HepG2 (cell line): Measurements from ENCODE around the gene CBX2. TPM values are rescaled to one million over a fixed set of nuclear protein-coding genes. Genes with fewer than 3 reads are reported as not detected.

Source experiments
- ATAD3A ChIP-seq: sonication (generic); formaldehyde crosslinking; IDR thresholded peaks from 2 replicates; pipeline ENCODE4 v1.4.0; 2020; ENCODE audit warnings: missing genetic modification reagents
- ATF3 ChIP-seq: sonication (generic); formaldehyde crosslinking; IDR thresholded peaks from 2 replicates; pipeline ENCODE4 v1.4.0; 2020; ENCODE audit warnings: missing genetic modification reagents
- CERS6 ChIP-seq: sonication (generic); formaldehyde crosslinking; IDR thresholded peaks from 2 replicates; pipeline ENCODE4 v1.5.0; 2020; ENCODE audit warnings: missing genetic modification reagents
- ETV6 ChIP-seq: sonication (generic); formaldehyde crosslinking; conservative IDR thresholded peaks from 2 replicates; pipeline ENCODE4 v1.4.0; 2020; ENCODE audit warnings: missing genetic modification reagents
- GABPB1 ChIP-seq: IDR thresholded peaks from 2 replicates; pipeline ENCODE4 v1.6.1; 2016; ENCODE audit warnings: mild to moderate bottlenecking, missing genetic modification reagents, moderate library complexity, missing compliant biosample characterization
- GPBP1L1 ChIP-seq: sonication (generic); formaldehyde crosslinking; IDR thresholded peaks from 2 replicates; pipeline ENCODE4 v1.5.0; 2020; ENCODE audit warnings: mild to moderate bottlenecking, missing genetic modification reagents
- MNT ChIP-seq: fragments of 450-650 bp; IDR thresholded peaks from 2 replicates; pipeline ENCODE4 v1.6.1; 2016
- MXD4 ChIP-seq: IDR thresholded peaks from 2 replicates; pipeline ENCODE4 v1.6.1; 2016; ENCODE audit warnings: mild to moderate bottlenecking, missing biosample characterization, missing genetic modification reagents
- RFX3 ChIP-seq: IDR thresholded peaks from 2 replicates; pipeline ENCODE4 v1.6.1; 2016; ENCODE audit warnings: missing biosample characterization, missing genetic modification reagents
- SMC3 ChIP-seq: IDR thresholded peaks from 2 replicates; pipeline ENCODE4 v1.6.1; 2011; ENCODE audit warnings: low read length, improper control_type of control experiment
- THAP9 ChIP-seq: sonication (generic); formaldehyde crosslinking; IDR thresholded peaks from 2 replicates; pipeline ENCODE4; 2020; ENCODE audit warnings: missing genetic modification reagents, mild to moderate bottlenecking, borderline replicate concordance
- WIZ ChIP-seq: sonication (generic); formaldehyde crosslinking; IDR thresholded peaks from 2 replicates; pipeline ENCODE4 v1.5.1; 2020; ENCODE audit warnings: mild to moderate bottlenecking, missing genetic modification reagents
- ZNF232 ChIP-seq: sonication (generic); formaldehyde crosslinking; IDR thresholded peaks from 2 replicates; pipeline ENCODE4 v1.4.0; 2020; ENCODE audit warnings: missing genetic modification reagents, borderline replicate concordance
- ZNF296 ChIP-seq: sonication (generic); formaldehyde crosslinking; conservative IDR thresholded peaks from 2 replicates; pipeline ENCODE4 v1.5.0; 2020; ENCODE audit warnings: mild to moderate bottlenecking, missing genetic modification reagents
- ZNF446 ChIP-seq: sonication (generic); formaldehyde crosslinking; IDR thresholded peaks from 2 replicates; pipeline ENCODE4 v1.5.0; 2020; ENCODE audit warnings: mild to moderate bottlenecking, missing genetic modification reagents
- ZNF556 ChIP-seq: sonication (generic); formaldehyde crosslinking; IDR thresholded peaks from 2 replicates; pipeline ENCODE4 v1.4.0; 2020; ENCODE audit warnings: mild to moderate bottlenecking, missing genetic modification reagents, borderline replicate concordance
- ZNF674 ChIP-seq: sonication (generic); formaldehyde crosslinking; IDR thresholded peaks from 2 replicates; pipeline ENCODE4 v1.5.0; 2020; ENCODE audit warnings: low read depth, mild to moderate bottlenecking, missing genetic modification reagents
- ZSCAN9 ChIP-seq: IDR thresholded peaks from 2 replicates; pipeline ENCODE4 v1.6.1; 2016; ENCODE audit warnings: borderline replicate concordance
- polyA plus RNA-seq, 8 experiments: library from polyadenylated mRNA; depleted of rRNA in 3 of 8; stranded (reverse) in 7 of 8; unstranded in 1 of 8; fragments of >200 nt; fragmentation: Illumina TruSeq in 4 of 8; extraction: Trizol in 4 of 8; gene quantifications; 2 replicates each; pipeline versions ENCODE4 v1.2.1 to v1.2.3, GENCODE V29; 2011 to 2016; ENCODE audit warnings: low read depth in 4 of 8, missing spikeins in 1 of 8, mixed read lengths in 1 of 8; ENCODE audit not compliant: insufficient read depth in 1 of 8
- total RNA-seq, 5 experiments: library from RNA; depleted of rRNA; stranded (reverse); fragments of >200 nt; fragmentation: Illumina TruSeq; extraction: Trizol; gene quantifications; 2 replicates each; pipeline ENCODE4 v1.2.3, GENCODE V29; 2016; ENCODE audit warnings: low read depth in 1 of 5
- TF ChIP-seq, protein P1 (sequence below): sonication (generic); formaldehyde crosslinking; IDR thresholded peaks from 2 replicates; pipeline ENCODE4 v1.8.1; 2023; ENCODE audit warnings: missing genetic modification reagents, inconsistent platforms, borderline replicate concordance
- TF ChIP-seq, protein P2 (sequence below): sonication (generic); formaldehyde crosslinking; IDR thresholded peaks from 2 replicates; pipeline ENCODE4 v1.5.0; 2020; ENCODE audit warnings: mild to moderate bottlenecking, low read depth, missing genetic modification reagents, borderline replicate concordance

CBX2 gene
- total and polyA plus RNA-seq, 2 of the 13 experiments (the other 11 are each of a cell fraction or from before 2014, with no cell fraction given) = 14.5 to 31.1 TPM

GRCh38 chr17:79760197-79760906 lies 17.6 kb upstream of the CBX2 start (continued):
- TF ChIP-seq MNT (peak; percentile 76), ZNF446 (CRISPR knock-in tag) (peak; percentile 95), MXD4 (CRISPR knock-in tag) (peak; percentile 92), GPBP1L1 (CRISPR knock-in tag) (no peak), ZSCAN9 (CRISPR knock-in tag) (no peak; the same call in 1 of the 2 replicates), ZNF556 (CRISPR knock-in tag) (peak; percentile 97), WIZ (peak; percentile 94), THAP9 (peak; percentile 90; the same call in 1 of the 2 replicates), CERS6 (CRISPR knock-in tag) (peak; percentile 93), ATF3 (peak; percentile 14; the same call in 1 of the 2 replicates), SMC3 (no peak), RFX3 (CRISPR knock-in tag) (no peak), ATAD3A (CRISPR knock-in tag) (peak; percentile 18; the same call in 1 of the 2 replicates), GABPB1 (CRISPR knock-in tag) (peak; percentile 73), ZNF674 (CRISPR knock-in tag) (no peak), ZNF232 (CRISPR knock-in tag) (peak; percentile 98), ZNF296 (no peak), ETV6 (no peak)
- TF ChIP-seq, protein P1, sequence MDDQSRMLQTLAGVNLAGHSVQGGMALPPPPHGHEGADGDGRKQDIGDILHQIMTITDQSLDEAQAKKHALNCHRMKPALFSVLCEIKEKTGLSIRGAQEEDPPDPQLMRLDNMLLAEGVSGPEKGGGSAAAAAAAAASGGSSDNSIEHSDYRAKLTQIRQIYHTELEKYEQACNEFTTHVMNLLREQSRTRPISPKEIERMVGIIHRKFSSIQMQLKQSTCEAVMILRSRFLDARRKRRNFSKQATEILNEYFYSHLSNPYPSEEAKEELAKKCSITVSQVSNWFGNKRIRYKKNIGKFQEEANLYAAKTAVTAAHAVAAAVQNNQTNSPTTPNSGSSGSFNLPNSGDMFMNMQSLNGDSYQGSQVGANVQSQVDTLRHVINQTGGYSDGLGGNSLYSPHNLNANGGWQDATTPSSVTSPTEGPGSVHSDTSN = no peak
- TF ChIP-seq, protein P2, sequence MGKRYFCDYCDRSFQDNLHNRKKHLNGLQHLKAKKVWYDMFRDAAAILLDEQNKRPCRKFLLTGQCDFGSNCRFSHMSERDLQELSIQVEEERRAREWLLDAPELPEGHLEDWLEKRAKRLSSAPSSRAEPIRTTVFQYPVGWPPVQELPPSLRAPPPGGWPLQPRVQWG = no peak
